Aorta (tissue), 5 donors: Measurements from ENCODE around the gene GPSM3. TPM values are rescaled to one million over a fixed set of nuclear protein-coding genes. Genes with fewer than 3 reads are reported as not detected.

Source experiments
- ATAC-seq: fragments of 200-7000 bp; cut with Tn5 transposase; one replicate; pipeline ENCODE4 v1.9.1; 2022; ENCODE audit warnings: moderate library complexity; ENCODE audit not compliant: low FRiP score
- DNase-seq, 2 donors: peaks; one replicate each; pipeline ENCODE4 v3.0.0-alpha.2; 2020
- H3K27ac ChIP-seq, 2 donors: one replicate each; pipeline ENCODE4 v1.5.1; 2013; ENCODE audit warnings: low read length in 2 of 2, mild to moderate bottlenecking in 2 of 2, moderate library complexity in 2 of 2, control low read depth in 1 of 2, inconsistent platforms in 1 of 2, low read depth in 1 of 2
- H3K27me3 ChIP-seq, 2 donors: one replicate each; pipeline ENCODE4 v1.6.1; 2013; ENCODE audit warnings: control low read depth in 1 of 2, low read length in 1 of 2, mild to moderate bottlenecking in 1 of 2, moderate library complexity in 1 of 2; ENCODE audit not compliant: insufficient read depth in 2 of 2, control insufficient read depth in 1 of 2
- H3K36me3 ChIP-seq, 2 donors: one replicate each; pipeline ENCODE4 v1.6.1; 2013; ENCODE audit warnings: control low read depth in 1 of 2, low read length in 1 of 2, mild to moderate bottlenecking in 1 of 2; ENCODE audit not compliant: insufficient read depth in 2 of 2, control insufficient read depth in 1 of 2
- H3K4me1 ChIP-seq, 2 donors: one replicate each; pipeline ENCODE4 v1.6.1; 2013; ENCODE audit warnings: low read length in 2 of 2, control low read depth in 1 of 2, mild to moderate bottlenecking in 1 of 2, moderate library complexity in 1 of 2; ENCODE audit not compliant: insufficient read depth in 2 of 2, control insufficient read depth in 1 of 2
- H3K4me3 ChIP-seq, 2 donors: one replicate each; pipeline ENCODE4 v1.5.1; 2013; ENCODE audit warnings: low read length in 2 of 2, control low read depth in 1 of 2, mild to moderate bottlenecking in 1 of 2
- H3K9me3 ChIP-seq: one replicate; pipeline ENCODE4 v1.6.1; 2013; ENCODE audit warnings: mild to moderate bottlenecking, low read length; ENCODE audit not compliant: control insufficient read depth
- WGBS, 2 donors: extraction: QIAGEN DNeasy Blood & Tissue Kit; methylation state at CpG; one replicate each; pipeline ENCODE4 v1.1.7; 2013; 5-methylcytosine and 5-hydroxymethylcytosine counted together
- intact Hi-C, 2 donors: fragments of 100-400 bp; cut with DNase I; formaldehyde crosslinking; loops; one replicate each; pipeline versions ENCODE4 v1.14.2 to v1.15.0; 2022
- polyA plus RNA-seq, 2 donors: library from polyadenylated mRNA; stranded (reverse); fragments of 200-250 nt; gene quantifications; one replicate each; pipeline ENCODE4 v1.2.3, GENCODE V29; 2013
- total RNA-seq, 2 donors: library from RNA; stranded (reverse); fragmentation: NEBNext Ultra II Directional; extraction: Animal tissue kit (Norgen Biotek cat#: 25700); gene quantifications; one replicate each; pipeline ENCODE4 v1.2.1, GENCODE V29; 2021
- donor health status: healthy with polysubstance abuse.
- donor health status: Bipolar disorder and iron deficiency.
- donor health status: DM: no; HTN: no; CAD: no.
- donor health status: DM: no; HTN: no; CAD: no.
- donor health status: DM: yes; HTN: yes; CAD: no.

GPSM3 gene
- total and polyA plus RNA-seq, 4 donors, result 5.4 to 31.1 (median 23.2) TPM

DNA sequence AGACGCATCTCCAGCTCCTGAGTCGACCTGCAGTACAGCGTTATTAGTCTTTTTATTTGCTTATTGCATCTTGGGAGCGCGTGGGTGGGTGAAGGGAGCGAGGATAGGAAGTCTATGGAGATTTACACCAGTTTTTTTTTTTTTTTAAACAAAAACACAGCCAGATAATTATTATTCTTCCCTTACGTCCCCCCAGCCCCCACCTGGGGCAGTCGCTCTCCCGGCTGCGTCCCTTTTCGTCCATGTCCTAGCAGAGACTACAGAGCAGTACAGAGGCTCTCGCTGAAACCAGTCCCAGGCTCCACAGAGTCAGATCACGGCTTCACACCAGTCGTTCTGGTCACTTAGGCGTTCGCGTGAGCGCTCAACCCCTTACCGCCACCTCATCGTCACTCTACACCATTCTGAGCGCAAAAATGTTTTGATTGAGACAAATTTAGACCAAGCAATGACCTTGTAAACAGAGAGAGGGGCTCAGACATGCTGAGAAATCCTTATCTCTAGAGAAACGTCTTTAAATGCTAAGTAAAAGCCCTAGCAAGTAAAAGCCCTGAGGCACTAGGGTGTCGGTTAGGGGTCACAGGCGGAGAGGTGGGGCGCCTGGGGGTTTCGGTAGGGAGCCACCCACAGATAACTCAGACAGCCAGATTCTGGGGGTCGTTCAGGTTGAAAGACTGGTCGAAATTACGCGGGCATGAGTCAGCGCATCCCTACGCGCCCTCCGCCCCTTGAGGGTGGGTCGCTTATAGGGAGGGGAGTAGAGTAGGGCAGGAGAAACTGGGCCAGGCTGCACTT is 39.5 kb downstream of the GPSM3 start:
- no peaks in the 10 kb centered on the region for H3K27me3 ChIP-seq
- whole genome bisulfite sequencing, 2 donors, result 6 to 9% methylated on average over 35 of the region's 35 CpGs
- intact Hi-C loops, result no loop called here
- no peaks in the 10 kb centered on the region for H3K9me3 ChIP-seq
- H3K4me3 ChIP-seq, result peak overlapping the region; percentile 61 to 73
- peak overlapping the region; percentile 49 to 87 for H3K27ac ChIP-seq
- H3K36me3 ChIP-seq, result peaks cover 0 to 3% of the 10 kb centered on the region in 2 donors
- peaks cover 0 to 3% of the 10 kb centered on the region in 2 donors for H3K4me1 ChIP-seq
- DNase-seq (peak; percentile 69 to 83), ATAC-seq (peak; percentile 60)

DNA sequence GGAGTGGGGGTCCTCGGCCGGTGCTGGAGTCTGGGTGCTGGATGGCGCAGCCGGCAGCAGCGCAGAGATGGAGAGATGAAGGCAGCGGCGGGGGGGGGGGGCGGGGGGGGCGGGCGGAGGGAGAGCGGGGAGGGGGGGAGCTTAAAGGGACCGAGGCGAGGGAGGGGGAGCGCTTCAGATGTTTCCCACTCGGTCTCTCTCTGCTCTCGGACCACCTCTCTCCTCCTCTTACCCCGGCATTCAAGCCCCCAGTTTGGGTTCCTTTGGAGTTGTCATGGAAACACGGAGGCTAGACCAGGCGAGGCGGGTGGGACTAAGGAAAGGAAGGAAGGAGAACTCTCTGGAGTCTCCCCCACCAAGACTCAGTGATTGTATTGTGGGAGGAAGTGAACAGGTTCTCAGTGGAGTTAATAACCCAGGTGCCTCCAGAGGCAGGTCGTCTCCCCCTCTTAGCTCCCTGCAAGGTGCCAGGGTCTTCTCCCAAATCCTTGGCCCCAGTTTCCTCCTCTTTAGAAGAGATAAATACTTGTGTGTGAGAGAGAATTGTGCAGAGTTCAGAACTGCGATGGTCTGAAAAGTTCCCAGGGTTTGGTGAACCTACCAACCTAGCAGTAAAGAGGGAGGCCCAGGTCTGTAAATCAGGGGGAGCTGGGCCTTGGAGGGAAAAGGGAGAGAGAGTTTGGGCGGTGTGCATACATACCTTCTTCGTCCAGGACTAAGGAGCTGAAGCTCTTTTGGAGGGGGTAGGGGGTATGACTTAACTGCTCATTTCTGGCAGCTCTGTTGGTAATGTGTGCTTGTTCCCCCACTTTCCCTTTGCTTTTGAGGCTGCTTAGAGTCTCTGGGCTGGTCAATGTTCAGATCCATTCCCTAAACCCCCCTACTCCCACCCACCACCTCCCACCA is 40.3 kb downstream of the GPSM3 start, which contains the start of gene PRRT1:
Gene PRRT1 (minus strand): TSS at position 77 of the 906 bp plus-strand sequence. CDS start 112 bp downstream, outside the sequence.
- no peaks in the 10 kb centered on the region for H3K27me3 ChIP-seq
- H3K4me3 ChIP-seq, result peak within 1 kb of the TSS; percentile 61 to 83
- DNase-seq (peak in 1 of 2 donors; percentile 49), ATAC-seq (no peak)
- WGBS, 2 donors, result 6 to 7% methylated on average over 12 to 20 of the region's 24 CpGs
- H3K4me1 ChIP-seq, result peaks cover 0 to 3% of the 10 kb centered on the region in 2 donors
- no peaks in the 10 kb centered on the region for H3K9me3 ChIP-seq
- no peaks in the 10 kb centered on the region for H3K36me3 ChIP-seq
- peak within 1 kb of the TSS in 1 of 2 donors; percentile 18 for H3K27ac ChIP-seq
- intact Hi-C loops, result no loop called here

DNA sequence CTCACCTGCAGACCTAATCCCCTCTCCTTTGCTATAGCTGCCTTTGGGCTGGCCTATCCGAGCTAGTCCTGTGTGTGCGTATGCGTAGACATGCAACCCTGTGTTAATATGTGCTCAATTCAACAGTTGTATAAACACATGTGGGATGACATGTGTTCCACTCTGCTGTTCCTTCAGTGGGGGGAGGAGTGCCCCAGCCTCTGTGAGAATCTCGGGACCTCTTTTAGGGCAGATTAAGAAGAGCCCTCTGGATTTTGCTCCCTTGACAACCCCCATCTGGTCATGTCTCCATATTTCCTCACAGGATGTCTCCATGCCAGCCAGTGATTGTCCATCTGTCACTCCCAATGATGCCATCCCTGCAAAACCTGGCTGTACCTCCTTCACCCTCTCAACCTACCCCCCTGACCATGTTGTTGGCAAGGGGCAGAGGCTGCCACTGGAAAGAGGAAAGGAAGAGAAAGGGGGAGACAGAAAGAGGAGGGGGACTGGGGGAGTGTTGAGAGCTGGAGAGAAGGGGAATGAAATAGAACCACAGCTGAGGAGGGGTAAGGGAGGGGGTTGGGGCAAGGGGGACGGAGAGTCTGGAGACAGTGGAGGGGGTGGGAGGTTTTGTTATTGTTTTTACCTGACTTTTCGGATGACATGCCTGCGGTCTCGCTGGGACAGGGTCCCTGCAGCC is 41.1 kb downstream of the GPSM3 start:
- Histone ChIP-seq H3K4me3 (peak overlapping the region; percentile 61 to 83), H3K27me3 (no peaks in the 10 kb centered on the region), H3K9me3 (no peaks in the 10 kb centered on the region), H3K27ac (no peak overlapping the region), H3K4me1 (peaks cover 0 to 3% of the 10 kb centered on the region in 2 donors), H3K36me3 (no peaks in the 10 kb centered on the region)
- DNase-seq (peak in 1 of 2 donors; percentile 22), ATAC-seq (no peak)
- 15 to 17% methylated on average over 8 of the region's 8 CpGs for WGBS, 2 donors
- intact Hi-C loops, result no loop called here

DNA sequence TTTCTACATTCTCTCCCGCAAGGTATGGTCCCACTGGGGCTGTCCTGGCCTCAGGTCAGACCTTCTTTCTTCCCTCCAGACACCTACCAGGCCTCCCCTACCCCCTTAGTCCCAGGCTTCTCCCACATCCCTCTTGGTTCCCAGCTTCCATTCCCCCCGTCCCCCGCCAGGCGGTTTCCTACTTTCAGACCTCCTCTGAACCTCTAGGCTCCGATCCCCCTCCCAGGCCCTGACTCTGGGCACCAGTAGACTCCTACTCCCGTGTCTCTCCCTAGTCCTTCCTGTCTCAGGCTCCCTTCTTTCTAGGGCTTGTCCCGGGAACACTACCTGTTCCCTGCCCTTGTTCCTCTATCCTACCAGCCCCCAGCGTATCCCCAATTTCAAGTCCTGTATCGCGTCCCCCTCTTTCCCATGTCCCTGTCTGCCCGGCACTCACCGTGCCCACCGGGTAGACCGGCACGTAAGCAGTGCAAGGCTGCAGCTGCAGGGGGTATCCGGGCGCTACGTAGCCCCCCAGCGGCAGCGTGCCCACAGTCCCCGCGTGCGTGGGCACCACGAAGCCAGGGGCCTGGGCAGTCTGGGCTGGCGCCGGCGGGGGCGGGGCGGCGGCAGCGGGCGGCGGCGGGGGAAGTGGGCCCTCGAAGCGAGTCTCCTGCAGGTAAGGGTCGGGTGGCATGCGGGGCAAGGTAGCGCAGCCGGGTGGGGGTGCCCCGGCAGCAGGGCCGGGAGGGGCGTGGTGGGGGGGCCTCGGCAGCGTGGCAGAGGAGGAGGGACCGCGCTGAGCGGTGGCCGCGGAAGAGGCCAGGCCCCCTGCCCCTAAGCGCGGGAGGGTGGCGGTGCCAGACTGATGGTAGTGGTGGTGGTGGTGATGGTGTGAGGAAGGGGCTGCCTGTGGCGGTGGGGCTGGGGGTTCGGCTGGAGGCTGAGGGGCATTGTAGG is 42.2 kb downstream of the GPSM3 start:
- H3K27ac ChIP-seq, result no peak overlapping the region
- no peaks in the 10 kb centered on the region for H3K36me3 ChIP-seq
- intact Hi-C loops, result no loop called here
- peaks cover 0 to 3% of the 10 kb centered on the region in 2 donors for H3K4me1 ChIP-seq
- H3K9me3 ChIP-seq, result no peaks in the 10 kb centered on the region
- H3K4me3 ChIP-seq, result no peak overlapping the region
- 50 to 55% methylated on average over 51 to 55 of the region's 55 CpGs for WGBS, 2 donors
- ATAC-seq (no peak), DNase-seq (peak in 1 of 2 donors; percentile 35)
- no peaks in the 10 kb centered on the region for H3K27me3 ChIP-seq

DNA sequence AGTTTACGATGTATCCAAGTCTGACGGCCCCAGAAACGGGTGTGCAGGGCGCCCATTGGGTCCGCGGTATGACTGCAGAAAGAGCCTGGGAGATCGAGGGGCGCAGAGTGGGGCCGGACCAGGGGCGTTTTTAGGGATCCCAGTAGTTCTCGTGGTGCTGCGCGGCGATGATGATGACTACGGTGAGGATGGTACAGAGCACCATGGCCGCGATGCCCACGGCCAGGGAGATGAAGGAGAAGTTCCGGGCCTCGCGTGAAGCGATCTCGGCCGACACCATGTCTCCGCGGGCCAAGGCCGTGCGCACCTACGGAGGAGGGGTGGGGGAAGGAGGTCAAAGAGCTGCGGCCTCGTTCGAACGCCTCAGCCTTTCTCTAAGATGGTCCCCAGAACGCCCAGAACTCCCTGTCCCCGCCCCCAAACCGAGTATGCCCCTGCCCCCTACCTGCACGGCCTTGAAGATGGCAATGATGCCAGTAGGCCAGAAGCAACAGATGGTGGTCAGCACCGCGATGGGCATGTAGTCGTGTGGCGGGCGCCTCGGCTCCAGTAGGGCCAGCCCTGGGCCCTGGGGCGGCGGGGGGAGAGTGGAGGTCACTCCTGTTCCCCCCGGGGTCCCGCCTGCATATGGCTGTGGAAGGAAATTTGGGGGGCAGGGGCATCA is 43.2 kb downstream of the GPSM3 start:
- DNase-seq (peak; percentile 33 to 73), ATAC-seq (no peak)
- intact Hi-C loops, result no loop called here
- Histone ChIP-seq H3K4me3 (no peak overlapping the region), H3K36me3 (no peaks in the 10 kb centered on the region), H3K9me3 (no peaks in the 10 kb centered on the region), H3K27ac (no peak overlapping the region), H3K27me3 (no peaks in the 10 kb centered on the region), H3K4me1 (no peaks in the 10 kb centered on the region)
- 75 to 80% methylated on average over 47 of the region's 47 CpGs for WGBS, 2 donors

DNA sequence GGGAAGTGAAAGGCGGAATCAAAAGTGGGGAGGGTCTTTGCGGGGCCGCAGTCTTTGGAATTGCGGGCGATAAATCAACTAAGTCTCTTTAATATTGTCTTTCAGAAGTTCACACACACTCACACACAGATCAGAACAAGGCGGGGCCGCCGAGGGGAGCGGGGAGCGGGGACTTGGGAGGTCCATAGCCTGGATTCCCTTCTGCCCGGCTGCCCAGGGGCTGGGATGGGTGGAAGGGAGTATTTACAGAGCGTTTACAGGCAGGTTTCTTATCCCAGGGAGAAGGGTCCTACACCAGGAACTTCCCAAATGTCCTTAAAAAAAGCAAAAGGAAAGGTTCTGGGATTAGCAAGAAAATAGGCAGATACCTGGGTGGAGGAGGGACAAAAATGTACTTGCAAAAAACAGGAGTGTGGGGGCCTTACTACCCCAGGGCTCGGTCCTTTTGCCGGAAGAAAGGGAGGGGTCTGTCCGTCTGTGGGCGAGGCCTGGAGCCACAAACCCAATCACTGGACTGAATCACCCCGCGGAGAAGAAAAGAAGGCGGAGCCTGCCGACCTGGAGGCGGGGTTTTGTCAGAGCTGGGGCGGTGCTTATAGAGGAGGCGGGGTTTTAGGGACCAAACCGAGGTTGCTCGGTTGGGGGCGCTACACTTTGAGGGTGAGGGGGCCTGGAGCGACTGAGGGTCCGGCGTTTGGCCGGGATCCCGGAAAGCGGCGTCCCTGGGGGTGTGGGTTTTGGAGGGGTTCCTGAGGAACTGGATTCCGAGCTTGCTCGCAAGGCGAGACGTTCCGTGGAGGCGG is 44.0 kb downstream of the GPSM3 start:
- intact Hi-C loops, result no loop called here
- H3K36me3 ChIP-seq, result no peaks in the 10 kb centered on the region
- peak; percentile 82 to 89 for DNase-seq
- H3K4me1 ChIP-seq, result no peaks in the 10 kb centered on the region
- no peak overlapping the region for H3K27ac ChIP-seq
- 61 to 63% methylated on average over 38 to 39 of the region's 39 CpGs for WGBS, 2 donors
- H3K9me3 ChIP-seq, result no peaks in the 10 kb centered on the region
- H3K27me3 ChIP-seq, result no peaks in the 10 kb centered on the region
- no peak for ATAC-seq
- H3K4me3 ChIP-seq, result no peak overlapping the region
